DMS53 treated with DMSO at 0.1 percent for 48 hours (cell line): ENCODE measurements around the gene KCNK10.
"Not testable (repeated sequence)": the region's sequence is repeated elsewhere in the genome, so short reads cannot be mapped to it uniquely, and the experiment has no call there.

ENCODE experiments used
- DNase-seq: peaks from one replicate; lab custom pipeline; 2025; ENCODE audit not compliant: unreplicated experiment; lab: John Stamatoyannopoulos, UW

Gene KCNK10

DNA sequence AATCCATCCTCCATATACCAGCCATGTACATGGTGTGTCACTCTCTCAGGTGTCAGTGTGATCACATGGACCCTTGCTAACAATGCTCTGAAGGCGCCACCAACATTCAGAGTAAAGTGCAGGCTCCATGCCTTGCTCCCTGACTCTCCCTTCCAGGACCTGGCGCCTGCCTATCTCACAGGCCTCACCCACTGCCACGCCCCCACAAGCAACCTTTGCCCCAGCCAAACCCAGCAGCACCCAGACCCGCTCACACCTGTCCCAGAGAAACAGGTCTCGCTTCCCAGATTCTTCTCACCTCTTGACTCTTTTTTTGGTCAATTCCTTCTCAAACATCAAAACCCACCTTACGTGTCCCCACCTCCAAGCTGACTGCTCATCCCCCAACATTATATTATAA, 52.3 kb downstream of the KCNK10 start:
- no peak for DNase-seq

DNA sequence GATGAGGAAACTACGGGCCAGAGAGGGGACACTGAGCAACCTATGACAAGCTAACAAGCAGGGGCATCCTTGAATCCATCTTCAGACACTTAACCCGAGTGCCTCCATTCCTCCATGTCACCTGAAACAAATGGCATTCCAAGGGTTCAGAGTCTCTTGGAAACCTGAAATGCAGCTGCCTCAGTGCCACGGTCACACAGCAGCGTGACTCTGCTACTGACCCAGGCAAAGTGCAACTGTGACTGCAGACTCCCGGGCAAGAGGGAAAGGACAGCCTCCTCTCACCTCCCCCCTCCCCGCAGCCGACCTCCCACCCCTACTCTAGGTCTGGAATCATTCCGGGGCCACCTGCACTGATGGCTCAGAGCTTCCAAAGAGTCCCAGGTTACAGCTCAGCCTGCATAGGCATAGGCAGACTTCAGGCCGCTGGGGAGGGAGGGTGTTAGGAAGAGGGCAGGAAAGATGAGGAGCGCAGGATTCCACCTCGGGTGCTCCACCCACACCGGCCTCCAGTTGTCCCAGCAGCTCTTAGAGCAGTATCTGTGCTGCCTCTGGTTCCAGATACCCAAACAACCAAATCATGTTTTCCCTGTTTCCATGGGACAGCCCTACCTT, 53.2 kb downstream of the KCNK10 start:
- no peak for DNase-seq

DNA sequence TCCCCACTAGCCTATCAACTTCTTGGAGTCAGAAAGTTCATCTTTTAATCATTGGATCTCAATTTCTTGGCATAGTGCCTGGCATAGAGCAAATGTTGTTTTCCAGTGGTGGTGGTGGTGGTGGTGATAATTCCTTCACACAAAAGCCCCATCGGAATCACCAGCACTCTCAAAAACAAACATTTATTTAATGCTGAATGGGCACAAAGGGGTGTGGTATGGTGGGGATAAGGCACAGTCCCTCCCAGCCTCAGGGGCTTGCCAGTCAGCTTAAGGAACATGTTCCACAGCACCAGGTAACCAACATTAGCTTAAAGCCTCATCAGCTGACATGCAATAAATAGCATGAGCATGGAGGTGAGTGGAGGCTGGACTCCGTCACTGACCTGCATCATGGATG, 56.6 kb downstream of the KCNK10 start:
- no peak for DNase-seq

DNA sequence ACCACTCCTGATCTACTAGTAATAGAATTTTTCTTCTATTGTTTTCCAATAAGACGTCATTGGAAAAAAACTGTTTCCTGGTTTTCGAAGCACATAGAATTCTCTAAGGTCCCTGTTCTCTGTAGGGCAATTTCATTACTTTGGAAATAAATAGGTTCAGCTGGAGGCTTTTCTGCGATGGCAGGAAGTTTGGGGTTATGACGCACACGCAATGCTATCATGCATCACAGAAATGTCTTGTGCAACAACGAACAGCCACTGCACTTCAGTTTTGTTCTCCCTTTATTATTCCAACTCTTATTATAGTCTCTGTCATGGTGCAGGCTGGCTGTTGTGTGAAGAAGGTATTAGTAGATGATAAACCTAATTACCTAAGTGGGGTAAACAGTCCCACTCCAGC, 59.0 kb downstream of the KCNK10 start:
- no peak for DNase-seq

DNA sequence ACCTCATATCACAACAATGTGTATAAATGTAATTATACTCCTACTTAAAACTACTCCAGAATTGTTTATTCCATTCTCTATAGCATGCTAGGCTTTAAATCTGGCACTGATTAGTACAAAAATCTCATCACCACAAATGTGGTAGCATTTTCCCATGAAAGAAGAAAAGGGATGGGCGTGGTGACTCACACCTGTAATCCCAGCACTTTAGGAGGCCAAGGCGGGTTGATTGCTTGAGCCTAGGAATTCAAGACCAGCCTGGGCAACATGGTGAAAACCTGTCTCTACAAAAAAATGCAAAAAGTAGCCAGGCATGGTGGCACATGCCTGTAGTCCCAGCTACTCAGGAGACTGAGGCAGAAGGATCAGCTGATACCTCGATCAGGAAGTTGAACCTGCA, 61.8 kb downstream of the KCNK10 start:
- not testable (repeated sequence) for DNase-seq

DNA sequence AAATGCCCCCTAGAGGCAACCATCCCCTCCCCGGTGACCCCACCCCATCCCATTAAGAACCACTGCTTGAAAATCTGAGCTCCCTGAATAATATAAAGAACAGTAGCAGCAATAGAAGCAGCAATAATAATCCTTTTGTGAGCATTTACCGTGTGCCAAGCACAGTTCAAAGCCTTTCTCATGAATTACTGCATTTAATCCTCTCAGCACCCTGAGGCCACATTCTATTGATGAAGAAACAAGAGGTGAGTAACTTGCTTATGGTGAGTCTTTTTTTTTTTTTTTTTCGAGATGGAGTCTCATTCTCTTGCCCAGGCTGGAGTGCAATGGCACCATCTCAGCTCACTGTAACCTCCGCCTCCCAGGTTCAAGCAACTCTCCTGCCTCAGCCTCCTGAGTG, 65.0 kb downstream of the KCNK10 start:
- DNase-seq = no peak

DNA sequence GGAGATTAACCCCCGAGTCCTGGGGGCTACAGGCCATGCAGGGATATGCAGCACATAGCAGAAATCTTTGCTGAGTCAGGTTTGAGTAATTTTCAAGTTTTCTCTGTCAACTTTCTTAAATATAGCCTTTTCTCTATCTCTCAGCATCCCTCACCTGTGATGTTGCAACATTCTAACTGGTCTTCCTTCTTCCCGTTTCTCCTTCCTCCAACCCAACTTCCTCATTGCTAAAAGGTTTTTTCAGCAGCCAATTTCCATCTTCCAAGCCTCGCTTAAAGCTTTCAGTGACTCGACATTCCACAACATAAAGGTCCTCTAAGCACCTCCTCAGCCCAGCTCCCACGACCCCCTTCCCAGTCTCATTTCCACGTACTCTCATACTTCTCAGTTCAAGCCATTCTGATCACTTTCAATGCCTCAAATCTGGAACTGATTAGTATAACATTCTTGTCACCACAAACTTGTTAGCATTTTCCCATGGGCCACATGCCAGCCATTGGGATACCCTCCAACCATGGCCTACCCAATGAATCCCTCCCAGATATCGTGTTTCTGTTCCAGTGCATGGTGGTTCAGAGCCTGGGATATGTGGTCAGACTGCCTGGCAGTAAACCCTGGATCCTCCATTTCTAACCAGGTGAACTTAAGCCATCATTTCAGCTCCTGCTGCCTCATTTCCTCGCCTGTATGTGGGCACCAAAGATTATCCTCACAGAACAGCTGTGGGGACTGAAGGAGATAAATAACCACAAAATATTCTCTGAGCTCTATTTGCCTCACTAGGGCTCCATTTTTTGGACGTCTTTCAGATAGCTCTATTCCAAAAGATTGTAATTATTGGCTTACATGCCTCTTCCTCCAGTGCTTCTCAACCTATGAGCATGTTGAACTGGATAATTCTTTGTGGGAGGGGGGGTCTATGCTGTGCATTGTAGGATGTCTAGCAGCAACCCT, 65.8 kb downstream of the KCNK10 start:
- DNase-seq = no peak

DNA sequence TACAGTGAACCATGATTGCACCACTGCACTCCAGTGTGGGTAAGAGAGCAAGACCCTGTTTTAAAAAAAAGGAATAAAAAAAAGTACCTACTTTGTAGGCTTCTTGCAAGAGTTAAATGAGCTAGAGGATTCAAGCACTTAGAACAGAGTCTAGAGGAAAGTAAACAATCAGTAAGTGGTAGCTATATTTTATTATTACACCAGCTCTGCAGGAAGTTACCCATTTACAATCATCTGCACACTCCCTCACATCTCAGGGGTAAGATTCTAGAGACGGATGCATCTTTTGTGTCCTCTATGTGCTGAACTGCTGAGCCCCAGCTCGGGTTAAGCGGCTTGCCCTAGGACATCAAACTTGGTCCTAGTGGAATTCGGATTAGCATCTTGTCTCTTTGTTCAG, 67.3 kb downstream of the KCNK10 start:
- DNase-seq = no peak

DNA sequence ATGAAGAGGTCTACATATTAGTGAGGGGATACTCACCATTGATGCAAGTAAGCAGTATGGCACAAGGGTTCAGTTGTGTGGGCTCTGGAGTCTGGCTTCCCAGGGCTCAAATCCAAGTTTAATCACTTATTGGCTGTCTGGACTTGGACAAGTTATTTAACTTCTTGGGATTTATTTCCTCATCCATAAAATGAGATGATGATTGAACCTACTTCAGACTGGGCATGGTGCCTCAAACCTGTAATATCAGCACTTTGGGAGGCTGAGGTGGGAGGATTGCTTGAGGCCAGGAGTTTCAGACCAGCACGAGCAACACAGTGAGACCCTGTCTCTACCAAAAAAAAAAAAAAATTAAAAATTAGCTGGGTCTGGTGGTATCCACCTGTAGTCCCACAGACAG, 67.9 kb downstream of the KCNK10 start:
- DNase-seq = no peak

DNA sequence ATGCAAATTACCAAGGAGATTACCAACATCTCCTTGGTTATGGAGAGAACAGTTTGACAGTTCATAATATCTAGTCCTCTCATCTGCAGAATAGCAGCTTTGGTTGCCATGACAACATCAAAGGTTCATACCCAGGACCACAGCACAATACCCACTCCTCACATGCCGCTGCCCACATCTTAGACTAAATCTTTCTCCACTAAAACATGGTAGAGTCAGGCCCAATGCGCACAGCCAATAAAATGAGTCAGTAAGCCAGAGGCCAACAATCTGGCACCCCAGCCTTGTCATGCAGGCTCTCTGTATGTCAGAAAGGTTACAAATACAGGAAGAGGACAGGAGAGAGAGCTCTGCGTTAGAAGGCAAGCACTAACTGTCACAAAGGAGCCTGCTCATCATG, 70.6 kb downstream of the KCNK10 start:
- no peak for DNase-seq

DNA sequence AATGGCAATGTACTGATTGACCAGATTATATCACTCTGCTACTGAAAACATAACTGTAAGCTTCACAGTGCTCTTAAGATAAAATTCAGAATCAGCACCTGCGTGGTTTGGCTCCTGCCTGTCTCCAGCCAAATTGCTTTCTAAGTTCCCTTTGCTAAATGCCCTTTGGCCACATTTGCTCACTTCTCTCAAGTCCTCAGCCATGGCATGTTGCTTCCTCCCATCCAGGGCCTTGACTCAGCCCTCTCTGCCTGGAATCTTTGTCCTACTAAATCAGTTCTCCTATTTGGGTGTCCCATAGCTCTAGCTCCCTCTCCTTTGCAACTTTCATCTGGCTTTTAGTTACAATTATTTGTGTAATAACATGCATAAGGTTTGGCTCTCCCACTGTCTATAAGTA, 71.4 kb downstream of the KCNK10 start:
- no peak for DNase-seq

DNA sequence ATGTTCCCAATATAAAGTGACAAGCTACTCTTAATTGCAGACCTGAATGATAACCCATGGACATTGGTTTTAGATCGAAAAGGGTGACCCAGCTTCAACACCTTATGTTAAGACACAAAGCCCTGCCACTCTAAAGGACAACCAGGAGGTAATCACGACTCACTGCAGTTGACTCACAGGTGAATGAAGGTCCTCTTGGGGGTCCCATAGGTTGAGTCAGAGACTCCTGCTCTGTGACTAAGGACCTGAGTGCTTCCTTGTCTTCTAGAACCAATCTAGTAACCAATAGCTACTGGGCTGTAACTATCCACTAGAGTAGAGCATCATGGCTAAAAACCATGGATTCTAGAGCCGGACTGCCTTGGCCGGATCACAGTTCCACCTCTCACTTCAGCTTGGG, 73.8 kb downstream of the KCNK10 start:
- no peak for DNase-seq

DNA sequence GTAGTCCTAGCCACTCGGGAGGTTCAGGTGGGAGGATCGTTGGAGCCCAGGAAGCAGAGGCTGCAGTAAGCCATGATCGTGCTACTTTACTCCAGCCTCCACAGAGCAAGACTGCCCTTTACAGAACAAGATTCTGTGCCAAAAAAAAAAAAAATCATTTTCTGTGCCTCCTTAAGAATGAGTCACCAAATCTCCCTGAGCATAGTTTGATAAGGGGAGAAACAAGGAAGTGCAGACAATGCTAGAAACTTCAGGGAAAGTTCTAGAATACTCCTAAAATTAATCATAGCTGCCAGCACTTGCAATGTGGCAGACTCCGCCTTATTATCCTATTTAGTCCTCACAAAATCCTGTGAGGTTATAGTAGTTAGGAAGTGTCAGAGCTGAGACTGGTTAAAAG, 74.5 kb downstream of the KCNK10 start:
- no peak for DNase-seq

DNA sequence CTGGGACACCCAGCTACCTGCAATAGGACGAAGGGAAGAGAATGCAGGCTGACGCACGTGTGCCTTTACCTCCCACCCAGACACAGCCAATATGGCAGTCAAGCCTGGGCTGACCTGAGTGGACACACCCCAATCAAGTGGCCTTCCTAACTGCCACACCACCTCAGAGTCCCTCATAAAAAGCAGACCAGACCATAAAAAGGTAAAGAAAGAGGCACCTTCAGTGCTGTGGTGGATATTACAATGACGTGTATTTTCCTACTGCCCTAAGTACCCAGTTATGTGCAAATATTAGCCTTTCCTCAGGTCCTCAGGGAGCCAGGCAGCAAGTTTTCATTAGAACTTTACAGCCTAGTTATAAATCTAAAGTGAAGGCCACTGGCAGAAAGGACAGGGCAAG, 75.8 kb downstream of the KCNK10 start:
- DNase-seq = no peak

DNA sequence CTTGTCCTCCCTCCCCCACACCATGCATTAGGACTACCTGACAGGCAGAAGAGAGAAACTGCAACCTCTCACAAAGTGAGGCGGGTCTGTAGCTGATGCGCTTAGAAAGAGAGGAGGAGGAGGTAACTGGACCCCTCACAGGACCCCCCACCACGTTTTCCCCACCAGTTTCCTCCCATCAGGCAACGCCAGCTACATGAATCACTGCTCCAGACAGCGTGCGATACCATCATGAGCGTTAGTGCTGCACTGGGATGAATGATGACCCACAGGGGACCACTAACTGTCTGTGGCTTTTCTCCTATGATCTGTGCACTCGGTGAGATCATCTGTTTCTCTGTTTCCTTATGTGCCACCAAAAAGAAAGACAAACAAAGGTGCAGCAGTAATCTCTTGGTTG, 77.7 kb downstream of the KCNK10 start:
- no peak for DNase-seq

DNA sequence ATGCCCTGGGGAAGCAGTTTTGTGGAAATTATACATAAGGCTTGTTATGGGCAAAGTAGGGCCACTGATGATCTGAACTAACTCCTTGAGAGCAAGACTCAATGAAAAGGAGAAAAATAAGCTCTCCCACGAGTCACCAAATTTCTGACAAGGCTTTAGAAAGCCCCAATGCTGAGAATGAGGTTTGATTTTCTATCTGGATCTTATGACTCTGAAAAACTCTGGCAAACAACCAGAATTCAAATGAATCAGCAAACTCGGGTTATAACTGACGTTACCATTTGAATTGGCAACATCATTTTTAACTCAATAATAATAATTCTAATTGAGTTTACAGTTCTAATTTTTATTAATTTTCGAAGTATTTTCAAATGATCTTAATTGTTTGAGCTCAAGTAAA, 79.1 kb downstream of the KCNK10 start:
- no peak for DNase-seq

DNA sequence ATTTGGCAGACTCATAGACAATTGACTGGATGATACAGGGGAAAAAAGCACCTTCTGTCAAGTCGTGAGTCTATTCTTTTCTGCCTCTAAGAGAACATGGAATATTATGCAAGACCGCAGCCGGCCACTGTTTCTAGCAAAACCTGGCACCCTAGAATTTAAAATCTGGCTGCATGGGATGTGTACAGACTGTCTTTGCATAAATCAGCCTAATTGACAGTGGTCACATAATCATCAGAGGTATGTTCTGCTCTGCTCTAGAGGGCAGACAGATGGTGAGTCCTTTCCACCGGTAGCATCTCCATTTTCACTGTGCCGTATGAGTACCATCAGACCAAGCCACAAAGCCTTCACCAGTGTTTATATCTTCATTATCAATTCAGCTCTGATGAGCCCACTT, 80.6 kb downstream of the KCNK10 start:
- no peak for DNase-seq

DNA sequence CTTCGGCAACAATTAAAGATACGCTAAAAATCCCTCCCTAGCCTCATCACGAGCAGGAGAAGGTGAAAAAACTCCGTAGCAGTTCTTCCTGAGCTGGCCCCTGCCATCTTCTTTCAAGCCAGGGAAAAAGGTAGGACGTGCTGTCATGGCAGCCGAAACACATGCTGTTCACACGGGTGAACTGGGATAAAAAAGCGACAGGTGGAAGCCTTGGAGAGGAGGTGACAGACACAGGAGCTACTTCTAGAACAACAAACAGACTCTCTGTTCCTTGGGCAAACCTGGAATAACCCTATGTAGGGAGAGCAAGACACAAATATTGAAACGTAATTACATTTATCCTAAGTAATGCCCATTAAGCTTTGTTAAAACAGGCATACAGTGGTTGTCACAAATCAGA, 81.3 kb downstream of the KCNK10 start:
- no peak for DNase-seq

DNA sequence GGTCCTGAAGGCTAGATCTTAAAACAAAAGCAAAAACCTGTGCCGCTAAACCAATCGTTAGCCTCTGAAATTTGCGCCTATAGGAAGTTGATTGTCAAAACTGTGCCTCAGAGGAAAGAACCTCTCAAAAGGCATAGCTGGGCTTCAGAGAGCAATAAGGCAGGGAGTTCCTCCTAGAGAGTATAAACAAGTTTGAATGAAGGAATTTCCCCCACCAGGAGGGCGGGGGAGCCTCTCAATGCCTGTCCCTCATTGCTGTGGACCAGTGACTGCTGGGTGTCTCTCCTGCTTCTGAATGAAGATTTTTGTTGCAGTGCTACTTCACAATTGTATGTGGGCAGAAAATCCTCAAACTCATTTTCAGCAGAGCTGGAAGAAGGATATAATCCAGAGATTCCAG, 88.6 kb downstream of the KCNK10 start:
- DNase-seq = no peak

DNA sequence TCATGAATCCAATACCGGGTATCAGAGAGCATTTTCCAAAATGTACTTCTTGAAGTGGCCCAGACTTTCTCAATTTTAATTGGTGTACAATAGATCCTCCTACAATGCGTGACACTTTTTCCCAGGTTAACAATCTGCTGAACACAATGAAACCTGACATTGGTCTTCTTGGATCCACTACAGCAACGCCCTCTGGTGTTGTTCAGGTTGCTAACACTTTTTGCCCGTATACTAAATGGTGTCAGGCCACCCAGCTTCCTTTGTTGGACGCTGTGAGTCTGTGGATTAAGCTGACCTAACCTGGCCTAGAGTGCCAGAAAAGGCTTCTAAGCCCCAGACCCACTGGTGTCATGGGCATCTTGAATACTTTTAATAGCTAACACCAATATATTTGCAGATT, 89.2 kb downstream of the KCNK10 start:
- peak; percentile 6 for DNase-seq

DNA sequence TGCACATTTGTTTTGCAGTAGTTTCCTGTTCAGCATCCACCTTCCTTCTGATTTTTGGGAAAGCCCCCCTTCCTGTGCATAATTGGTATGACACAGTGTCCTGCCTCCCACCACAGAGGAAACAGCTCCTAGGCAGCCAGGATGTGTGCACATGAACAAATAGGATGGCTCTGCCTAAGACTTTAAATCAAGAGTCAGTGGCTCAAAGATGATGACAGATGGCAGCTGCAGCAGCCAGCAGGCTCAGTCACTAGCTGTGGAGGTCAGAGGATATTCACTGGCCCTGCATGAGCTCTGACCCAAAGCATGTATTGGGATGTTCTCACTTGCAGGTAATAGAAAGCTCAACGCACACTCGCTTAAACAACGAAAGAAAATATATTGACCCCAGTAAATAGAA, 90.3 kb downstream of the KCNK10 start:
- DNase-seq = no peak

DNA sequence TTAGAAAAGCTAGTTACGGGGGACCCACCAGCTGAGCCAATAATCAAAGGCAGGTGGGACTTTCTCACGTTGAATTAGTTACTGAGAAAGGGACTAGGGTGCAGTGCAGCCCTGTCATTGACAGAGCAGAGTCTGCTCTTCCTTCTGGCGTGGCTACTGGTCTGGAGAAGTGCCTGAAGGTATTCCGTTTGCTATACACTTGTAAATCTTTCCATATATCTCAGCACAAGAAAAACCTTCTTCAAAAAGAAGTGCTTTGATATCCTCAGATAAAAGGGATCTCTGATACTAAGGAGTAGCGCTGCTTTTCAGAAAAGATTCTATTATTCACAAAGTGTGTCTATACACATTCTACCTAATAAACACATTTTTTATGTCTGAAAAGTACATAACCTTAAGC, 91.5 kb downstream of the KCNK10 start:
- DNase-seq = no peak

DNA sequence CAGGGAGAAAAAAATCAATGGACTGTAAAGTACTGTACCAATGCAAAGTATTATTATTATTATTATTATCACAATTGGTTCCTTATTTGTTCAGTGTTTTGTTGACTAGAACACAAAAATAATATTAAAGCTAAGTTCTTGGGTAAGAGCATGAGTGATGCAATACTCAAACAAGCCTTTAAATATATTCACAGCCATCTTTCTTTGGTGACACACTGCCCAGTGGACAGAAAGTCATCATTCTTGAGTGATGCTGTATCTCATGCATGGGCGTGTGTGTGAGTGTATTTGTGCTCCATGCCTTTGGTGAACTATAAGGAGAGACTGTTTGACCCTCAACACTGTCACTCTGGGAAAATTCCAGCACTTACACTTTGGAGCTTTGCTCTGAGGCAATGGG, 93.6 kb downstream of the KCNK10 start:
- no peak for DNase-seq
